Nephron (organoid): ENCODE measurements around the gene THRB.

ENCODE experiments used
- H3K27ac Mint-ChIP-seq, 3 experiments: 2 replicates each; pipeline ENCODE4 v1.8.0; 2020; ENCODE audit warnings: mixed read lengths in 3 of 3, mild to moderate bottlenecking in 2 of 3, moderate library complexity in 1 of 3
- H3K27me3 Mint-ChIP-seq: 2 replicates; pipeline ENCODE4 v1.8.0; 2021; ENCODE audit warnings: low read depth, mild to moderate bottlenecking, moderate library complexity, mixed read lengths
- H3K36me3 Mint-ChIP-seq: 2 replicates; pipeline ENCODE4 v1.8.0; 2020; ENCODE audit warnings: low read depth, mixed read lengths
- H3K4me1 Mint-ChIP-seq: 2 replicates; pipeline ENCODE4 v1.8.0; 2020; ENCODE audit warnings: mixed read lengths
- H3K4me3 Mint-ChIP-seq, 3 experiments: 2 replicates each; pipeline ENCODE4 v1.8.0; 2020; ENCODE audit warnings: mild to moderate bottlenecking in 3 of 3, mixed read lengths in 3 of 3, moderate library complexity in 2 of 3
- H3K9me3 Mint-ChIP-seq: 2 replicates; pipeline ENCODE4 v1.8.0; 2020; ENCODE audit warnings: mixed read lengths
- CTCF ChIP-seq, 3 experiments: fragments of 200-600 bp; sonication (generic); IDR thresholded peaks; one replicate each; pipeline ENCODE4 v1.5.0; 2021; ENCODE audit warnings: antibody characterized with exemption in 3 of 3; ENCODE audit not compliant: unreplicated experiment in 3 of 3

THRB gene

GRCh38 chr3:24316887-24317383, 177.7 kb downstream of the THRB start:
- Mint-ChIP-seq H3K36me3 (peaks cover 6% of the 10 kb centered on the region), H3K27me3 (peaks cover 5% of the 10 kb centered on the region), H3K4me3 (no peak overlapping the region), H3K27ac (peak overlapping the region in 1 of 3 experiments; percentile 51), H3K9me3 (peaks cover 7% of the 10 kb centered on the region), H3K4me1 (peaks cover 5% of the 10 kb centered on the region)
- TF ChIP-seq CTCF (IDR thresholded peaks at IDR 0.05; ENCODE audit: unreplicated experiment in 3 of 3), result no peak

- H3K36me3 Mint-ChIP-seq, result peaks cover 6% of the 10 kb centered on the region
- no peak overlapping the region for H3K27ac Mint-ChIP-seq
- H3K9me3 Mint-ChIP-seq, result peaks cover 7% of the 10 kb centered on the region
- peaks cover 5% of the 10 kb centered on the region for H3K4me1 Mint-ChIP-seq
- TF ChIP-seq CTCF (IDR thresholded peaks at IDR 0.05; ENCODE audit: unreplicated experiment in 3 of 3), result no peak
- peaks cover 5% of the 10 kb centered on the region for H3K27me3 Mint-ChIP-seq
- no peak overlapping the region for H3K4me3 Mint-ChIP-seq
Observed at GRCh38 chr3:24315971-24316370, 178.7 kb downstream of the THRB start.

- Mint-ChIP-seq H3K9me3 (peaks cover 7% of the 10 kb centered on the region), H3K4me1 (peaks cover 5% of the 10 kb centered on the region), H3K27ac (no peak overlapping the region), H3K36me3 (peaks cover 6% of the 10 kb centered on the region), H3K4me3 (no peak overlapping the region), H3K27me3 (peaks cover 5% of the 10 kb centered on the region)
- no peak for TF ChIP-seq CTCF (IDR thresholded peaks at IDR 0.05; ENCODE audit: unreplicated experiment in 3 of 3)
Observed at GRCh38 chr3:24315356-24315755, 179.3 kb downstream of the THRB start.

- no peak for TF ChIP-seq CTCF (IDR thresholded peaks at IDR 0.05; ENCODE audit: unreplicated experiment in 3 of 3)
- peaks cover 5% of the 10 kb centered on the region for H3K27me3 Mint-ChIP-seq
- H3K4me1 Mint-ChIP-seq, result peaks cover 5% of the 10 kb centered on the region
- no peaks in the 10 kb centered on the region for H3K36me3 Mint-ChIP-seq
- H3K4me3 Mint-ChIP-seq, result no peak overlapping the region
- H3K9me3 Mint-ChIP-seq, result no peaks in the 10 kb centered on the region
- H3K27ac Mint-ChIP-seq, result no peak overlapping the region
Observed at GRCh38 chr3:24311881-24312280, 182.8 kb downstream of the THRB start.

GRCh38 chr3:24310887-24311286, 183.8 kb downstream of the THRB start:
- Mint-ChIP-seq H3K27ac (no peak overlapping the region), H3K4me1 (peaks cover 13% of the 10 kb centered on the region), H3K4me3 (no peak overlapping the region), H3K36me3 (no peaks in the 10 kb centered on the region), H3K9me3 (no peaks in the 10 kb centered on the region), H3K27me3 (peaks cover 5% of the 10 kb centered on the region)
- no peak for TF ChIP-seq CTCF (IDR thresholded peaks at IDR 0.05; ENCODE audit: unreplicated experiment in 3 of 3)

- H3K9me3 Mint-ChIP-seq, result no peaks in the 10 kb centered on the region
- no peak for TF ChIP-seq CTCF (IDR thresholded peaks at IDR 0.05; ENCODE audit: unreplicated experiment in 3 of 3)
- no peak overlapping the region for H3K4me3 Mint-ChIP-seq
Observed at GRCh38 chr3:24306518-24306917, 188.1 kb downstream of the THRB start.

More at GRCh38 chr3:24306518-24306917, 188.1 kb downstream of the THRB start:
- H3K27ac Mint-ChIP-seq, result peak overlapping the region in 2 of 3 experiments; percentile 47 to 76
- H3K27me3 Mint-ChIP-seq, result no peaks in the 10 kb centered on the region
- peaks cover 24% of the 10 kb centered on the region for H3K4me1 Mint-ChIP-seq
- no peaks in the 10 kb centered on the region for H3K36me3 Mint-ChIP-seq
